Mesendoderm (in vitro differentiated cells): ENCODE measurements around the gene SOX4. TPM values are rescaled to one million over a fixed set of nuclear protein-coding genes. Genes with fewer than 3 reads are reported as not detected.

Experiments used
- DNase-seq: peaks from one replicate; pipeline ENCODE4 v3.0.0; 2013
- H2AK5ac ChIP-seq: 2 replicates; pipeline ENCODE4 v1.6.1; 2013; ENCODE audit warnings: low read length, inconsistent platforms
- H2BK120ac ChIP-seq: 2 replicates; pipeline ENCODE4 v1.6.1; 2013; ENCODE audit warnings: low read depth, mild to moderate bottlenecking, low read length, moderate library complexity, mixed read lengths
- H2BK15ac ChIP-seq: replicated peaks from 2 replicates; pipeline ENCODE4 v1.6.1; 2013; ENCODE audit warnings: low read depth, mild to moderate bottlenecking, moderate library complexity
- H2BK5ac ChIP-seq: 2 replicates; pipeline ENCODE4 v1.6.1; 2013; ENCODE audit warnings: low read length, inconsistent platforms
- H3K18ac ChIP-seq: 2 replicates; pipeline ENCODE4 v1.6.1; 2013; ENCODE audit warnings: mild to moderate bottlenecking, low read length, mixed read lengths
- H3K23ac ChIP-seq: one replicate; pipeline ENCODE4 v1.6.1; 2013; ENCODE audit warnings: low read length
- H3K27ac ChIP-seq: 2 replicates; pipeline ENCODE4 v1.5.1; 2013; ENCODE audit warnings: low read depth, mild to moderate bottlenecking, inconsistent platforms, low read length, moderate library complexity
- H3K27me3 ChIP-seq: 2 replicates; pipeline ENCODE4 v1.6.1; 2013; ENCODE audit warnings: low read length, control low read depth, mild to moderate bottlenecking, inconsistent platforms; ENCODE audit not compliant: insufficient read depth, poor library complexity
- H3K36me3 ChIP-seq: 2 replicates; pipeline ENCODE4 v1.6.1; 2013; ENCODE audit warnings: low read length, inconsistent platforms; ENCODE audit not compliant: control insufficient read depth, insufficient read depth
- H3K4ac ChIP-seq: one replicate; pipeline ENCODE4 v1.6.1; 2013; ENCODE audit warnings: low read depth, mild to moderate bottlenecking, low read length, moderate library complexity
- H3K4me1 ChIP-seq: 2 replicates; pipeline ENCODE4 v1.6.1; 2013; ENCODE audit warnings: low read depth, low read length, inconsistent platforms; ENCODE audit not compliant: control insufficient read depth
- H3K4me2 ChIP-seq: 2 replicates; pipeline ENCODE4 v1.6.1; 2013; ENCODE audit warnings: low read length
- H3K4me3 ChIP-seq: 2 replicates; pipeline ENCODE4 v1.5.1; 2013; ENCODE audit warnings: mild to moderate bottlenecking, low read length
- H3K56ac ChIP-seq: one replicate; pipeline ENCODE4 v1.6.1; 2013; ENCODE audit warnings: low read length
- H3K79me1 ChIP-seq: 2 replicates; pipeline ENCODE4 v1.6.1; 2013; ENCODE audit warnings: low read length, inconsistent platforms
- H3K79me2 ChIP-seq: 2 replicates; pipeline ENCODE4 v1.6.1; 2013; ENCODE audit warnings: mild to moderate bottlenecking, low read length; ENCODE audit not compliant: control insufficient read depth, insufficient read depth
- H3K9ac ChIP-seq: 2 replicates; pipeline ENCODE4 v1.6.1; 2013; ENCODE audit warnings: low read length, inconsistent platforms
- H4K5ac ChIP-seq: one replicate; pipeline ENCODE4 v1.6.1; 2013; ENCODE audit warnings: low read length
- H4K8ac ChIP-seq: one replicate; pipeline ENCODE4 v1.6.1; 2013; ENCODE audit warnings: low read depth, mild to moderate bottlenecking, control low read depth, low read length, moderate library complexity
- WGBS: extraction: QIAGEN DNeasy Blood & Tissue Kit; methylation state at CpG from one replicate; pipeline ENCODE4 v1.1.7; 2013; ENCODE audit warnings: low lambda C conversion rate, missing lambda C conversion rate; ENCODE audit not compliant: insufficient coverage; ENCODE audit errors: extremely low coverage; 5-methylcytosine and 5-hydroxymethylcytosine counted together
- small RNA-seq: library from polyadenylated mRNA; stranded (forward); fragments of <200 nt; extraction: miRNeasy Mini kit (QIAGEN cat#:217004); gene quantifications from one replicate; pipeline ENCODE3, GENCODE V24; 2013; ENCODE audit not compliant: insufficient read depth

SOX4 gene

GRCh38 chr6:21636876-21637275, 43.3 kb downstream of the SOX4 start:
- Histone ChIP-seq H3K23ac (no peak overlapping the region), H3K4me1 (no peaks in the 10 kb centered on the region), H3K79me2 (no peaks in the 10 kb centered on the region), H3K4ac (no peak overlapping the region), H3K27me3 (no peaks in the 10 kb centered on the region), H2BK15ac (no peak overlapping the region), H3K4me2 (no peak overlapping the region), H2AK5ac (no peak overlapping the region), H2BK120ac (no peak overlapping the region), H4K8ac (no peak overlapping the region), H3K4me3 (no peak overlapping the region), H3K18ac (no peak overlapping the region), H3K56ac (no peak overlapping the region), H2BK5ac (no peak overlapping the region), H3K36me3 (no peaks in the 10 kb centered on the region), H3K27ac (no peak overlapping the region), H3K9ac (no peak overlapping the region), H4K5ac (no peak overlapping the region), H3K79me1 (no peaks in the 10 kb centered on the region)
- DNase-seq = no peak

GRCh38 chr6:21639316-21639715, 45.8 kb downstream of the SOX4 start:
- H2BK5ac ChIP-seq = no peak overlapping the region
- H3K23ac ChIP-seq = no peak overlapping the region
- no peak overlapping the region for H4K8ac ChIP-seq
- H3K79me2 ChIP-seq = no peaks in the 10 kb centered on the region
- no peak overlapping the region for H3K9ac ChIP-seq
- H3K4me3 ChIP-seq = no peak overlapping the region
- H3K56ac ChIP-seq = no peak overlapping the region
- H2AK5ac ChIP-seq = no peak overlapping the region
- WGBS = no CpG with 5 or more reads among the region's 5 CpGs
- H3K18ac ChIP-seq = no peak overlapping the region
- H2BK15ac ChIP-seq = no peak overlapping the region
- no peaks in the 10 kb centered on the region for H3K27me3 ChIP-seq
- H3K36me3 ChIP-seq = no peaks in the 10 kb centered on the region
- H3K4ac ChIP-seq = no peak overlapping the region
- no peak overlapping the region for H2BK120ac ChIP-seq
- H3K4me2 ChIP-seq = no peak overlapping the region
- H3K4me1 ChIP-seq = no peaks in the 10 kb centered on the region
- no peak for DNase-seq
- no peak overlapping the region for H3K27ac ChIP-seq
- no peak overlapping the region for H4K5ac ChIP-seq
- no peaks in the 10 kb centered on the region for H3K79me1 ChIP-seq

Small RNA genes lying within 50 kb of the gene (small RNA-seq; reads per million reads assigned to genes)
- not detected for gene BOLA2P3
